Keratinocyte (primary cell): Measurements from ENCODE around the gene DEPDC5.

Experiments
- EZH2 ChIP-seq: IDR thresholded peaks from one replicate; pipeline ENCODE4 v1.6.1; 2012; ENCODE audit warnings: inconsistent platforms, mild to moderate bottlenecking, low read length, moderate library complexity
- TF ChIP-seq, protein P1 (sequence below), 3 experiments: IDR thresholded peaks in 1 of 3; conservative IDR thresholded peaks in 1 of 3; optimal IDR thresholded peaks in 1 of 3; 2 replicates in 2 of 3; 3 replicates in 1 of 3; pipeline versions ENCODE3 to v1.5.1; 2011; ENCODE audit warnings: low read length in 3 of 3, mild to moderate bottlenecking in 3 of 3, moderate library complexity in 2 of 3, control low read depth in 1 of 3, inconsistent platforms in 1 of 3; ENCODE audit not compliant: insufficient read depth in 2 of 3; ENCODE audit errors: extremely low read depth in 1 of 3

- TF ChIP-seq, protein P1, sequence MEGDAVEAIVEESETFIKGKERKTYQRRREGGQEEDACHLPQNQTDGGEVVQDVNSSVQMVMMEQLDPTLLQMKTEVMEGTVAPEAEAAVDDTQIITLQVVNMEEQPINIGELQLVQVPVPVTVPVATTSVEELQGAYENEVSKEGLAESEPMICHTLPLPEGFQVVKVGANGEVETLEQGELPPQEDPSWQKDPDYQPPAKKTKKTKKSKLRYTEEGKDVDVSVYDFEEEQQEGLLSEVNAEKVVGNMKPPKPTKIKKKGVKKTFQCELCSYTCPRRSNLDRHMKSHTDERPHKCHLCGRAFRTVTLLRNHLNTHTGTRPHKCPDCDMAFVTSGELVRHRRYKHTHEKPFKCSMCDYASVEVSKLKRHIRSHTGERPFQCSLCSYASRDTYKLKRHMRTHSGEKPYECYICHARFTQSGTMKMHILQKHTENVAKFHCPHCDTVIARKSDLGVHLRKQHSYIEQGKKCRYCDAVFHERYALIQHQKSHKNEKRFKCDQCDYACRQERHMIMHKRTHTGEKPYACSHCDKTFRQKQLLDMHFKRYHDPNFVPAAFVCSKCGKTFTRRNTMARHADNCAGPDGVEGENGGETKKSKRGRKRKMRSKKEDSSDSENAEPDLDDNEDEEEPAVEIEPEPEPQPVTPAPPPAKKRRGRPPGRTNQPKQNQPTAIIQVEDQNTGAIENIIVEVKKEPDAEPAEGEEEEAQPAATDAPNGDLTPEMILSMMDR (optimal IDR thresholded peaks at IDR 0.05 in 1 of 3, IDR thresholded peaks at IDR 0.05 in 1 of 3, conservative IDR thresholded peaks at IDR 0.05 in 1 of 3; ENCODE audit: extremely low read depth in 1 of 3, insufficient read depth in 2 of 3, low read length in 3 of 3), result no peak
- TF ChIP-seq EZH2, result no peak
Observed at GRCh38 chr22:31938296-31938695, 184.5 kb downstream of the DEPDC5 start.
